Adrenal gland (tissue), 12 donors: ENCODE results near the gene VPS36. TPM values are rescaled to one million over a fixed set of nuclear protein-coding genes. Genes with fewer than 3 reads are reported as not detected.
"Not testable (repeated sequence)": the region's sequence is repeated elsewhere in the genome, so short reads cannot be mapped to it uniquely, and the experiment has no call there.

Experiments used
- DNase-seq, 7 donors: peaks; one replicate each; pipeline ENCODE4 v3.0.0-alpha.2; 2019 to 2020
- H3K27ac ChIP-seq, 5 donors: fragments of 200-600 bp; sonication (generic) in 4 of 5; 1 replicate in 3 of 5; 2 replicates in 2 of 5; pipeline versions ENCODE4 v1.5.1 to v1.8.0; 2016 to 2020; ENCODE audit warnings: mild to moderate bottlenecking in 1 of 5
- H3K27me3 ChIP-seq: fragments of 200-600 bp; 2 replicates; pipeline ENCODE4 v1.8.0; 2021
- H3K36me3 ChIP-seq, 2 donors: fragments of 200-600 bp; replicated peaks in 1 of 2; 1 replicate in 1 of 2; 2 replicates in 1 of 2; pipeline versions ENCODE4 v1.5.1 to v1.8.0; 2018 to 2022
- H3K4me1 ChIP-seq, 2 donors: fragments of 200-600 bp; replicated peaks in 1 of 2; 1 replicate in 1 of 2; 2 replicates in 1 of 2; pipeline versions ENCODE4 v1.5.1 to v1.8.0; 2018 to 2021
- H3K4me3 ChIP-seq, 4 donors: fragments of 200-600 bp; sonication (generic) in 3 of 4; one replicate each; pipeline ENCODE4 v1.5.1; 2016 to 2018
- H3K9me3 ChIP-seq, 3 donors: fragments of 200-600 bp; sonication (generic) in 1 of 3; replicated peaks in 1 of 3; 1 replicate in 2 of 3; 2 replicates in 1 of 3; pipeline versions ENCODE4 v1.5.1 to v1.8.0; 2016 to 2021
- POLR2A ChIP-seq, 2 donors: fragments of 450-650 bp; IDR thresholded peaks; one replicate each; pipeline ENCODE4 v1.6.1; 2017; ENCODE audit warnings: antibody characterized with exemption in 2 of 2, mild to moderate bottlenecking in 2 of 2, moderate library complexity in 1 of 2
- WGBS, 4 donors: extraction: QIAGEN DNeasy Blood & Tissue Kit in 2 of 4; methylation state at CpG; one replicate each; pipeline versions ENCODE4 v1.1.5 to v1.1.7; 2013 to 2017; 5-methylcytosine and 5-hydroxymethylcytosine counted together
- intact Hi-C, 2 donors: fragments of 100-400 bp; cut with DNase I; formaldehyde crosslinking; loops; one replicate each; pipeline versions ENCODE4 v1.14.1 to v1.15.0; 2022 to 2023
- polyA plus RNA-seq, 3 donors: library from polyadenylated mRNA; stranded (reverse); fragments of 200-250 nt in 2 of 3; fragments of 350-450 nt in 1 of 3; fragmentation: Illumina TruSeq in 1 of 3; extraction: RNeasy Lipid Tissue Mini Kit (QIAGEN cat#74804) in 1 of 3; gene quantifications; one replicate each; pipeline ENCODE4 v1.2.3, GENCODE V29; 2013 to 2014
- total RNA-seq, 9 donors: library from RNA; depleted of rRNA in 4 of 9; stranded (reverse); fragments of >200 nt in 4 of 9; fragments of 120-200 nt in 1 of 9; fragmentation: NEBNext Ultra II Directional in 1 of 9; extraction: Animal tissue kit (Norgen Biotek cat#: 25700) in 1 of 9; gene quantifications; one replicate each; pipeline versions ENCODE4 v1.1.0 to v1.2.4, GENCODE V29; 2013 to 2023
- TF ChIP-seq, protein P1 (sequence below), 6 experiments: fragments of 450-650 bp in 4 of 6; fragments of 200-600 bp in 2 of 6; sonication (generic) in 1 of 6; IDR thresholded peaks; 1 replicate in 5 of 6; 2 replicates in 1 of 6; pipeline versions ENCODE4 v1.5.1 to v1.8.0; 2016 to 2021; ENCODE audit warnings: antibody characterized with exemption in 6 of 6, mild to moderate bottlenecking in 2 of 6, moderate library complexity in 1 of 6
- donor health status: healthy with polysubstance abuse.
- donor health status: Bipolar disorder and iron deficiency.
- donor health status: DM: yes; HTN: yes; CAD: no.
- donor health status: DM: no; HTN: no; CAD: no.
- donor health status: DM: no; HTN: no; CAD: no.
- donor health status: DM: yes; HTN: yes; CAD: no.

VPS36 gene
- total and polyA plus RNA-seq, 12 donors = 12.6 to 54.7 (median 29.8) TPM

DNA sequence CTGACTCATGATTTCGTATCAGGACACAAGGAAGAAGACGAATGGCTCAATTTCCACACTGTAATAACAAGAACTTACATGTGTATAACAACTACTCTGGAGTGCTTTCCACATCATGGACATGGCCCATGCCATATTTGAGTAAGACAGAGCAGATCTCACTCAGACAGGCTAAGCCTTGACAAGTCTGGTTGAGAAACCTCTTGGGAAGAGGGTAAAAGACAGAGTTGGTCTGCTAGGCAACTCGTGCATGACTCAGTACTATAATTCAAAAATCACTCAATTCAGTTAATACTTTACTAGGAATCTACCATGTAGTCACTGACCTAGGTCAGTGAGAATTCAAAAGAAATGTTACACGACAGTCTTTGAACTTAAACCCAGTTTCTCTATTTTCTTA is 38.8 kb downstream of the VPS36 start:
- intact Hi-C loops = no loop called here
- no peak overlapping the region for H3K4me3 ChIP-seq
- H3K27me3 ChIP-seq = no peaks in the 10 kb centered on the region
- H3K9me3 ChIP-seq = no peaks in the 10 kb centered on the region
- H3K27ac ChIP-seq = no peak overlapping the region
- TF ChIP-seq, protein P1, sequence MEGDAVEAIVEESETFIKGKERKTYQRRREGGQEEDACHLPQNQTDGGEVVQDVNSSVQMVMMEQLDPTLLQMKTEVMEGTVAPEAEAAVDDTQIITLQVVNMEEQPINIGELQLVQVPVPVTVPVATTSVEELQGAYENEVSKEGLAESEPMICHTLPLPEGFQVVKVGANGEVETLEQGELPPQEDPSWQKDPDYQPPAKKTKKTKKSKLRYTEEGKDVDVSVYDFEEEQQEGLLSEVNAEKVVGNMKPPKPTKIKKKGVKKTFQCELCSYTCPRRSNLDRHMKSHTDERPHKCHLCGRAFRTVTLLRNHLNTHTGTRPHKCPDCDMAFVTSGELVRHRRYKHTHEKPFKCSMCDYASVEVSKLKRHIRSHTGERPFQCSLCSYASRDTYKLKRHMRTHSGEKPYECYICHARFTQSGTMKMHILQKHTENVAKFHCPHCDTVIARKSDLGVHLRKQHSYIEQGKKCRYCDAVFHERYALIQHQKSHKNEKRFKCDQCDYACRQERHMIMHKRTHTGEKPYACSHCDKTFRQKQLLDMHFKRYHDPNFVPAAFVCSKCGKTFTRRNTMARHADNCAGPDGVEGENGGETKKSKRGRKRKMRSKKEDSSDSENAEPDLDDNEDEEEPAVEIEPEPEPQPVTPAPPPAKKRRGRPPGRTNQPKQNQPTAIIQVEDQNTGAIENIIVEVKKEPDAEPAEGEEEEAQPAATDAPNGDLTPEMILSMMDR (IDR thresholded peaks at IDR 0.05) = no peak
- TF ChIP-seq POLR2A (IDR thresholded peaks at IDR 0.05) = no peak
- H3K36me3 ChIP-seq = peaks cover 0 to 30% of the 10 kb centered on the region in 2 donors
- DNase-seq = no peak
- 86 to 92% (median 90%) methylated on average over 4 of the region's 4 CpGs for WGBS, 4 donors
- peaks cover 0 to 2% of the 10 kb centered on the region in 2 donors for H3K4me1 ChIP-seq

DNA sequence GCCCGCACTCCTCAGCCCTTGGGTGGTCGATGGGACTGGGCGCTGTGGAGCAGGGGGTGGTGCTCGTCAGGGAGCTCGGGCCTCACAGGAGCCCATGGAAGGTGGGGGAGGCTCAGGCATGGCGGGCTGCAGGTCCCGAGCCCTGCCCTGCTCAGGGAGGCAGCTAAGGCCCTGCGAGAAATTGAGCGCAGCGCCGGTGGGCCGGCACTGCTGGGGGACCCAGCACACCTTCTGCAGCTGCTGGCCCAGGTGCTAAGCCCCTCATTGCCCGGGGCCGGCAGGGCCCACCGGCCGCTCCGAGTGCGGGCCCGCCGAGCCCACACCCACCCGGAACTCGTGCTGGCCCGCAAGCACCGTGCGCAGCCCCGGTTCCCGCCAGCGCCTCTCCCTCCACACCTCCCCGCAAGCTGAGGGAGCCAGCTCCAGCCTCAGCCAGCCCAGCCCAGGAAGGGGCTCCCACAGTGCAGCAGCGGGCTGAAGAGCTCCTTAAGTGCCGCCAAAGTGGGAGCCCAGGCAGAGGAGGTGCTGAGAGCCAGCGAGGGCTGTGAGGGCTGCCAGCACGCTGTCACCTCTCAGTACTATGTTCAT is 42.3 kb downstream of the VPS36 start:
- H3K36me3 ChIP-seq = not testable (repeated sequence)

DNA sequence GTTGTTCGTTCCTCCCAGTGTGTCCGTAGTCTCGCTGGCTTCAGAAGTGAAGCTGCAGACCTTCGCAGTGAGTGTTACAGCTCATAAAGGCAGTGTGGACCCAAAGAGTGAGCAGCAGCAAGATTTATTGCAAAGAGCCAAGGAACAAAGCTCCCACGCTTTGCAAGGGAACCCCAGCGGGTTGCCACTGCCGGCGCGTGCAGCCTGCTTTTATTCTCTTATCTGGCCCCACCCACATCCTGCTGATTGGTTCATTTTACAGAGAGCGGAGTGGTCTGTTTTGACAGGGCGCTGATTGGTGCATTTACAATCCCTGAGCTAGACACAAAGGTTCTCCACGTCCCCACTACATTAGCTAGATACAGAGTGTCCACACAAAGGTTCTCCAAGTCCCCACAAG is 43.0 kb downstream of the VPS36 start:
- H3K36me3 ChIP-seq, H3K9me3 ChIP-seq, H3K27me3 ChIP-seq, DNase-seq, H3K27ac ChIP-seq, H3K4me3 ChIP-seq, intact Hi-C loops: not testable (repeated sequence)
- H3K4me1 ChIP-seq = peaks cover 4 to 13% of the 10 kb centered on the region in 2 donors
- WGBS, 4 donors = 95 to 100% (median 98%) methylated on average over 12 of the region's 12 CpGs

More for the DNA sequence above, 42.3 kb downstream of the VPS36 start:
- H3K27me3 ChIP-seq, DNase-seq, H3K4me3 ChIP-seq, H3K9me3 ChIP-seq, intact Hi-C loops, H3K27ac ChIP-seq: not testable (repeated sequence)
- WGBS, 4 donors = 95 to 100% (median 97%) methylated on average over 5 to 33 of the region's 33 CpGs
- peaks cover 4 to 13% of the 10 kb centered on the region in 2 donors for H3K4me1 ChIP-seq

DNA sequence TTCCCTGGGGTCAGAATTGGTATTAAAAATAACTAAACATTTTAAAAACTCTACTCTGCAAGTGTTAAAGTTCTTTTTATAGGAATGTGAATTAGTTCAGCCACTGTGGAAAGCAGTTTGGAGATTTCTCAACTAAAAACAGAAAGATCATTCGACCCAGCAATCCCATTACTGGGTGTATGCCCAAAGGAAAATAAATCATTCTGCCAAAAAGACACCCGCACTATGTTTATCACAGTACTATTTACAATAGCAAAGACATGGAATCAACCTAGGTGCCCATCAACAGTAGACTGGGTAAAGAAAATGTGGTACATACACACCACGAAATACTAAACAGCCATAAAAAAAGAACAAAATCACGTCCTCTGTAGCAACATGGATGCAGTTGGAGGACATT is 43.8 kb downstream of the VPS36 start:
- 51 to 53% (median 52%) methylated on average over 4 of the region's 4 CpGs for WGBS, 4 donors
- intact Hi-C loops = no loop called here

DNA sequence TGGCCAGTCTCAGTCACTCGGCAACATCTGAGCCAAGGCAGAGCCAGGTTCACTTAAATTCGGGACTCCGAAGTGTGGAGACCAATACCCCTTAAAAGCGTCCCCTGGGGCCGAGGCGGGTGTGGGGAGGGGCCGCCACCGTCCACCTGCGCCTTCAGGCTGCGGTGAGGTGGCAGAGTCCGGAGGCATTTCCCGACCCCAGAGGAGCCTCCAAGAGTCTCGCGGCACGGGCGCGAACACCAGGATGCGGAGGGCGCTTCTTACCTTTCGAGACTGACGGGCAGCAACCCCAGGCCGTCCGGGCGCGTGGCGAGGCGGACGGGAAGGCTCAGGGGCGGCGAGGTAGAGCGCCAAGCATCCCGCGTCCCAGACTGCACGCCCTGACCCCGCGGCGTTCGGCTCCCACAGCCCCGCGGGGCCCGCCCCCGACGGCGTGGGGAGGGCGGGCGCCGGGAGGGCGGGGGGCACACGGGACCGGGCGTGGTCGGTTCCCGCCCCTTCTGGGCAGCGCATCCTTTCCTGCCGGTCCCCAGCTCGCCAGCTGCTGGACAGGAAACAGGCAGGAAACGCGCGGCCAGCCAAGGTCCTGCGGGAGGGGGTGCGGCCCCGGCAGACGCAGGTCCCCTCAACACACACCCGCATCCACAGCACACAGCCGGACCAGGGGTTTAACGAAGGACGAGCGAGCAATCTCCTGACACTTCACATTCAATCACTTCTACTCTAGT is 44.5 kb downstream of the VPS36 start, which contains the start of gene THSD1:
THSD1 (minus strand) TSS at position 406 of the 728 bp plus-strand sequence. CDS start 3,572 bp downstream, outside the sequence.
- TF ChIP-seq POLR2A (IDR thresholded peaks at IDR 0.05) = peak in 1 of 2 donors; percentile 24
- TF ChIP-seq, protein P1 (IDR thresholded peaks at IDR 0.05) = no peak
- peak; percentile 47 to 71 (median 56) for DNase-seq
- intact Hi-C loops = no loop called here

More for the DNA sequence above, 43.8 kb downstream of the VPS36 start:
- H3K27ac ChIP-seq = peak overlapping the region in 1 of 5 donors; percentile 43
- H3K4me1 ChIP-seq = peaks cover 4 to 13% of the 10 kb centered on the region in 2 donors
- H3K4me3 ChIP-seq = peak overlapping the region in 1 of 4 donors; percentile 27
- no peaks in the 10 kb centered on the region for H3K9me3 ChIP-seq
- no peaks in the 10 kb centered on the region for H3K27me3 ChIP-seq
- no peaks in the 10 kb centered on the region for H3K36me3 ChIP-seq
- DNase-seq = no peak
- TF ChIP-seq POLR2A (IDR thresholded peaks at IDR 0.05) = no peak
- TF ChIP-seq, protein P1 (IDR thresholded peaks at IDR 0.05) = no peak

More for the DNA sequence above, 44.5 kb downstream of the VPS36 start, which contains the start of gene THSD1:
- H3K27me3 ChIP-seq = no peaks in the 10 kb centered on the region
- peak within 1 kb of the TSS in 2 of 5 donors; percentile 43 to 50 for H3K27ac ChIP-seq
- H3K4me3 ChIP-seq = peak within 1 kb of the TSS in 2 of 4 donors; percentile 16 to 27
- no peaks in the 10 kb centered on the region for H3K9me3 ChIP-seq
- WGBS, 4 donors = 0 to 3% (median 1%) methylated on average over 13 to 68 of the region's 68 CpGs
- no peaks in the 10 kb centered on the region for H3K36me3 ChIP-seq
- peaks cover 4 to 13% of the 10 kb centered on the region in 2 donors for H3K4me1 ChIP-seq
